ENCODE data around the gene PADI3.

PADI3 gene

DNA sequence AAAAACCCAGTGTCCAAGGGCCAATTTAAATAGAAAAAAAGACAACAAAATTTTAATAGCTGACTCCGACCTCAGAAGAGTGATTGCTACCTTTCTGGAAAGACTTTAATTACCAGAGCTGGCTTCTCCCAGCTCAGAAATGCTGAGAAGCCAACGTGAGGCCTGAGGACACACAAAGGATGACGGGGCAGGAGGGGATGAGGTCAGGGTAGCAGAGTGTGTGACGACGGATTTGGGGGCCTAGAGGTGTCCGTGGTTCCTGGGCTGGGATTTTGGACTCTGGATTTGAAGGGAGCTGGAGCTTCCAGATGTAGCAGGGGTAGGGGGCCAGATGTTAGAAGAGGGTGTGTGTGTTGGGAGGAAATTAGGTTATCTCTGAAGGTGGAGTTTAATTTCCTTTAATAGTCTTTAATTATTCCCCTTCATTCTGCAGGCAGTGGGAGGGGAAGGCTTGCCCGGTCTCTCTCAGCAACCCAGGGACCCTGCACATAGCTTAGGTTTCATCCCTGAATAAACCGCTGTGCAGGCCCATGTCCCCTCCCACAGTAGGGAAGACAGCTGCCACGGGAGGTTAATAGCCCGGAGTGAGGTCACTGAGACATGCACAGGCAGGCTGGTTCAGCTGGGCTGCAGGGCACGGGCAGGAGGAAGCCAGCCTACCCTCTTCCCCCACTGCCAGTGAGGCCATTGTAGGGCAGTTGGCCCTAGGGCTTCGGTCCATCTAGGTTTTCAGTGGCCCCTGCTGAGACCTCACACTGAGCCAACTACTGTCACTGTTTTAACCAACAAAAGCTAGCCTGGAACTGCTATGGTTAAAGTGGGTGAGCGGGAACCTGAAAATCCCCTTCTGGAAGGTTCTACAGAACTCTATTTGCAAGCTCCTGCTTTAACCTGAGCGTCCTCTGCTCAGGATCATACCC lies 3.8 kb upstream of the PADI3 start:
- DNase-seq (ENCODE audit: extremely low read depth, insufficient read length), result no peak
- Histone ChIP-seq H3K4me3 (replicated peaks; ENCODE audit: low read depth, low read length) (no peak overlapping the region), H3K27me3 (replicated peaks; ENCODE audit: control insufficient read depth, insufficient read depth, low read length) (no peaks in the 10 kb centered on the region), H3K36me3 (ENCODE audit: control insufficient read depth, insufficient read depth, low read length) (no peaks in the 10 kb centered on the region)
- no peak for TF ChIP-seq CTCF (IDR thresholded peaks at IDR 0.05; ENCODE audit: insufficient read depth, low read length, poor library complexity, severe bottlenecking)

DNA sequence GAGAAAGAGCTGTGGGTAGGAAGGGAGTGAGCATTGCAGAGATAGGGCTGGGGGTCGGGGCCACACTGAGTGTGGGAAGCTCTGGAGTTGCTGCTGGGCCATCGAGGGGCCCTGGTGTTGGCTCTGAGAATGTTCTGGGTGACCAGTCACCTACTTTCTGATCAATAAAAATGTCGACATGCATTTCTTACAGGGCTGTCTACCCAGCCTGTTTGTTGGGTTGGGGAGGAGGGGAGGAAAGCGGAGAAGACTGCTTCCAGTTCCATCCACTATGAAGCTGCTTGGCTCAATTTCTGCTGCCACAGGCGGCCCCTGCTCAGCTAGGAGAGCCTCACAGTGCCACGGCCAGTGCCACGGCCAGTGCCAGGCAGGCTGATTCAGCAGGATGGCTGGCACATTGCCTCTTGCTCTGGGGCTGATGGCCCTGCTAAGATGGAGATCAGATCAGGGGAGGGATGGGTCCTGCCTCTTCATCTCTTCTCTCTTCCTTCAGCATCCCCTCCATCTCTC lies 3.0 kb upstream of the PADI3 start:
- Histone ChIP-seq H3K36me3 (ENCODE audit: control insufficient read depth, insufficient read depth, low read length) (no peaks in the 10 kb centered on the region), H3K4me3 (replicated peaks; ENCODE audit: low read depth, low read length) (no peak overlapping the region), H3K27me3 (replicated peaks; ENCODE audit: control insufficient read depth, insufficient read depth, low read length) (no peaks in the 10 kb centered on the region)
- no peak for TF ChIP-seq CTCF (IDR thresholded peaks at IDR 0.05; ENCODE audit: insufficient read depth, low read length, poor library complexity, severe bottlenecking)
- no peak for DNase-seq (ENCODE audit: extremely low read depth, insufficient read length)

- H3K36me3 ChIP-seq (ENCODE audit: control insufficient read depth, insufficient read depth, low read length), result no peaks in the 10 kb centered on the region
- DNase-seq (ENCODE audit: extremely low read depth, insufficient read length), result no peak
Measured at GRCh38 chr1:17246971-17247370, 1.9 kb upstream of the PADI3 start.

GRCh38 chr1:17250601-17251000 lies 1.7 kb downstream of the PADI3 start:
- Histone ChIP-seq H3K27me3 (replicated peaks; ENCODE audit: control insufficient read depth, insufficient read depth, low read length) (no peaks in the 10 kb centered on the region; the same call in 1 of the 2 replicates), H3K4me3 (replicated peaks; ENCODE audit: low read depth, low read length) (no peak overlapping the region), H3K36me3 (ENCODE audit: control insufficient read depth, insufficient read depth, low read length) (no peaks in the 10 kb centered on the region)
- DNase-seq (ENCODE audit: extremely low read depth, insufficient read length), result no peak
- no peak for TF ChIP-seq CTCF (IDR thresholded peaks at IDR 0.05; ENCODE audit: insufficient read depth, low read length, poor library complexity, severe bottlenecking)

More at GRCh38 chr1:17246971-17247370, 1.9 kb upstream of the PADI3 start:
- TF ChIP-seq CTCF (IDR thresholded peaks at IDR 0.05; ENCODE audit: insufficient read depth, low read length, poor library complexity, severe bottlenecking), result no peak
- no peaks in the 10 kb centered on the region for H3K27me3 ChIP-seq (replicated peaks; ENCODE audit: control insufficient read depth, insufficient read depth, low read length)
- H3K4me3 ChIP-seq (replicated peaks; ENCODE audit: low read depth, low read length), result no peak overlapping the region

- no peak for DNase-seq (ENCODE audit: extremely low read depth, insufficient read length)
- no peak for TF ChIP-seq CTCF (IDR thresholded peaks at IDR 0.05; ENCODE audit: insufficient read depth, low read length, poor library complexity, severe bottlenecking)
- no peaks in the 10 kb centered on the region for H3K36me3 ChIP-seq (ENCODE audit: control insufficient read depth, insufficient read depth, low read length)
- H3K27me3 ChIP-seq (replicated peaks; ENCODE audit: control insufficient read depth, insufficient read depth, low read length), result no peaks in the 10 kb centered on the region; the same call in 1 of the 2 replicates
- H3K4me3 ChIP-seq (replicated peaks; ENCODE audit: low read depth, low read length), result no peak overlapping the region
Measured at GRCh38 chr1:17251246-17251645, 2.3 kb downstream of the PADI3 start.
